Rectal smooth muscle tissue (tissue), 1 donor: Measurements from ENCODE around the gene ENTHD1.
"Not testable (repeated sequence)": the region's sequence is repeated elsewhere in the genome, so short reads cannot be mapped to it uniquely, and the experiment has no call there.

Source experiments
- H3K27ac ChIP-seq: one replicate; pipeline ENCODE4 v1.7.0; 2013; ENCODE audit warnings: low read depth, low read length, inconsistent platforms
- H3K27me3 ChIP-seq: one replicate; pipeline ENCODE4 v1.7.0; 2013; ENCODE audit warnings: low read length; ENCODE audit not compliant: control insufficient read depth, insufficient read depth
- H3K36me3 ChIP-seq: one replicate; pipeline ENCODE4 v1.7.0; 2013; ENCODE audit warnings: low read length; ENCODE audit not compliant: control insufficient read depth, insufficient read depth
- H3K4me1 ChIP-seq: one replicate; pipeline ENCODE4 v1.7.0; 2013; ENCODE audit warnings: low read length; ENCODE audit not compliant: control insufficient read depth, insufficient read depth
- H3K4me3 ChIP-seq: one replicate; pipeline ENCODE4 v1.7.0; 2013; ENCODE audit warnings: low read length
- H3K9ac ChIP-seq: one replicate; pipeline ENCODE4 v1.7.0; 2013; ENCODE audit warnings: low read length

The ENTHD1 gene

GRCh38 chr22:39883057-39883456, 10.5 kb downstream of the ENTHD1 start:
- Histone ChIP-seq H3K4me1 (no peaks in the 10 kb centered on the region), H3K9ac (no peak overlapping the region), H3K27me3 (no peaks in the 10 kb centered on the region), H3K27ac (no peak overlapping the region), H3K4me3 (no peak overlapping the region), H3K36me3 (no peaks in the 10 kb centered on the region)

GRCh38 chr22:39880722-39881121, 12.8 kb downstream of the ENTHD1 start:
- Histone ChIP-seq H3K4me3 (no peak overlapping the region), H3K36me3 (no peaks in the 10 kb centered on the region), H3K4me1 (no peaks in the 10 kb centered on the region), H3K27ac (no peak overlapping the region), H3K27me3 (no peaks in the 10 kb centered on the region), H3K9ac (no peak overlapping the region)

GRCh38 chr22:39877079-39877845, 16.3 kb downstream of the ENTHD1 start:
- Histone ChIP-seq H3K9ac (no peak overlapping the region), H3K27ac (no peak overlapping the region), H3K36me3 (no peaks in the 10 kb centered on the region), H3K4me1 (no peaks in the 10 kb centered on the region), H3K27me3 (no peaks in the 10 kb centered on the region), H3K4me3 (no peak overlapping the region)

- H3K27me3 ChIP-seq, H3K36me3 ChIP-seq, H3K4me1 ChIP-seq, H3K4me3 ChIP-seq, H3K9ac ChIP-seq, H3K27ac ChIP-seq: not testable (repeated sequence)
Measured at GRCh38 chr22:39875176-39875885, 18.2 kb downstream of the ENTHD1 start.

GRCh38 chr22:39873965-39874364, 19.6 kb downstream of the ENTHD1 start:
- no peak overlapping the region for H3K9ac ChIP-seq
- no peaks in the 10 kb centered on the region for H3K27me3 ChIP-seq
- H3K27ac ChIP-seq: no peak overlapping the region
- no peaks in the 10 kb centered on the region for H3K4me1 ChIP-seq
- no peak overlapping the region for H3K4me3 ChIP-seq
- no peaks in the 10 kb centered on the region for H3K36me3 ChIP-seq

- Histone ChIP-seq H3K27ac (no peak overlapping the region), H3K9ac (no peak overlapping the region), H3K27me3 (no peaks in the 10 kb centered on the region), H3K36me3 (no peaks in the 10 kb centered on the region), H3K4me1 (no peaks in the 10 kb centered on the region), H3K4me3 (no peak overlapping the region)
Measured at GRCh38 chr22:39872548-39872947, 21.0 kb downstream of the ENTHD1 start.

GRCh38 chr22:39871008-39871798, 22.4 kb downstream of the ENTHD1 start:
- Histone ChIP-seq H3K27ac (no peak overlapping the region), H3K4me3 (no peak overlapping the region), H3K9ac (no peak overlapping the region), H3K4me1 (no peaks in the 10 kb centered on the region), H3K36me3 (no peaks in the 10 kb centered on the region), H3K27me3 (no peaks in the 10 kb centered on the region)

- not testable (repeated sequence) for H3K27me3 ChIP-seq, H3K36me3 ChIP-seq, H3K9ac ChIP-seq, H3K27ac ChIP-seq, H3K4me1 ChIP-seq, H3K4me3 ChIP-seq
Measured at GRCh38 chr22:39869797-39870196, 23.8 kb downstream of the ENTHD1 start.

- no peaks in the 10 kb centered on the region for H3K4me1 ChIP-seq
- H3K27ac ChIP-seq: no peak overlapping the region
- H3K36me3 ChIP-seq: no peaks in the 10 kb centered on the region
- no peaks in the 10 kb centered on the region for H3K27me3 ChIP-seq
- no peak overlapping the region for H3K9ac ChIP-seq
- H3K4me3 ChIP-seq: no peak overlapping the region
Measured at GRCh38 chr22:39868741-39869140, 24.8 kb downstream of the ENTHD1 start.

- H3K27me3 ChIP-seq: no peaks in the 10 kb centered on the region
Measured at GRCh38 chr22:39859903-39860588, 33.5 kb downstream of the ENTHD1 start.

GRCh38 chr22:39856588-39856987, 37.0 kb downstream of the ENTHD1 start:
- Histone ChIP-seq H3K27me3 (no peaks in the 10 kb centered on the region), H3K36me3 (no peaks in the 10 kb centered on the region), H3K9ac (no peak overlapping the region), H3K4me3 (no peak overlapping the region), H3K27ac (no peak overlapping the region), H3K4me1 (no peaks in the 10 kb centered on the region)

More at GRCh38 chr22:39859903-39860588, 33.5 kb downstream of the ENTHD1 start:
- Histone ChIP-seq H3K9ac (no peak overlapping the region), H3K27ac (no peak overlapping the region), H3K4me3 (no peak overlapping the region), H3K4me1 (no peaks in the 10 kb centered on the region), H3K36me3 (no peaks in the 10 kb centered on the region)

- no peak overlapping the region for H3K9ac ChIP-seq
- no peak overlapping the region for H3K27ac ChIP-seq
- H3K36me3 ChIP-seq: no peaks in the 10 kb centered on the region
- H3K4me1 ChIP-seq: no peaks in the 10 kb centered on the region
- no peaks in the 10 kb centered on the region for H3K27me3 ChIP-seq
- no peak overlapping the region for H3K4me3 ChIP-seq
Measured at GRCh38 chr22:39852799-39853198, 40.8 kb downstream of the ENTHD1 start.
